SK-MEL-5 (cell line): ENCODE data around the gene LENEP. TPM values are rescaled to one million over a fixed set of nuclear protein-coding genes. Genes with fewer than 3 reads are reported as not detected.

Experiments
- DNase-seq: peaks from one replicate; pipeline ENCODE4 v3.0.0-alpha.2; 2016; ENCODE audit warnings: low read depth, low spot score
- in situ Hi-C: cut with HindIII; loops from 2 replicates; pipeline ENCODE4 v1.10.0; 2016; ENCODE audit warnings: low sequenced_read_pairs, high pct_unique_total_duplicates, low pct_unique_long_range_greater_than_20kb
- total RNA-seq: library from RNA; depleted of rRNA; stranded (reverse); fragments of >200 nt; shearing (Covaris generic); gene quantifications from 2 replicates; pipeline ENCODE4 v1.2.3, GENCODE V29; 2014

LENEP gene
- total RNA-seq, 1 experiment from 2014 or later = 1.2 TPM

DNA sequence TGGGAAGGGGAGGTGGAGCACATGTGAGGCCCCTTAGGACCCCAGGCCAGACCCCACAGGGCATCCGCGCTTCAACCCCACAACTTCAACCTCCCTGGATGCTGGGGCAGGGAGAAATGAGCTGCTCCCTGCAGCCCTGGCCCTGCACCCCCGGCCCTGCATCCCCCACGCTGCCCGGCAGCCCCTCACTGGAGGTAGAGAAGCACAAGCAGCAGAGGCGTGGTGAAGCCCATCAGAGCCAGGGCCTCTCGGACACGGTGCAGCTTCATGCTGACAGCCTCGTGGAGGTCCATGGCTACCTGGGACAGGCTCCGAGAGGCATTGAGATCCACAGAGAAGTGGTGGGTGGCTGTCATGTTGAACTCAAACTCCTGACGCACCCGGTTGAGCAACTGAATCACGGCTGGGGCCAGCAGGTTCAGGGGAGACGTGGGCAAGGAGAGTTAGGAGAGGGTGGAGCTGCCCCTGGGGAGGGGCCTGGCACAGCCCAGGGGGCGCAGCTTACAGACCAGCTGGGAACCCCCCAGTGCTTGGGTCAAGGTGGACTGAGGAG, 36.9 kb downstream of the LENEP start:
- no peak for DNase-seq
- in situ Hi-C loops = no loop called here

DNA sequence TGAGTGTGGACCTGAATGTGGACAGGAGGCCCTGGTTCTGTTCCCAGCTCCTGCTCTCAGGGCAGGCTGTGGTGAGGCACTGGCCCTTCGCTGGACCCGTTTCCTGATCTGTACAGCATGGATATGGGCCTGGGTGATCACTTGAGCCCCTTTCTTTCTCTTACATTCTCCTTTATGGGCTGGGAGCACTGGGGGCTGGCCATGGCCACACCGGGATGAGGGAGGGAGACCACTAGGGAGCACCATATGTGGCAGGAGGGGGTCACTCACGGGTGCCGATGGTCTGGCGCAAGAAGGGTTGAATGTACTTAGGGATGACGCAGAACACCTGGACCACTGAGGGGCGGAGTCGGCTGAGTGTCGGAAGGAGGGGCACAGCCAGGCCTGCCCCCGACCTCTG, 37.5 kb downstream of the LENEP start:
- DNase-seq = no peak
- in situ Hi-C loops = no loop called here

DNA sequence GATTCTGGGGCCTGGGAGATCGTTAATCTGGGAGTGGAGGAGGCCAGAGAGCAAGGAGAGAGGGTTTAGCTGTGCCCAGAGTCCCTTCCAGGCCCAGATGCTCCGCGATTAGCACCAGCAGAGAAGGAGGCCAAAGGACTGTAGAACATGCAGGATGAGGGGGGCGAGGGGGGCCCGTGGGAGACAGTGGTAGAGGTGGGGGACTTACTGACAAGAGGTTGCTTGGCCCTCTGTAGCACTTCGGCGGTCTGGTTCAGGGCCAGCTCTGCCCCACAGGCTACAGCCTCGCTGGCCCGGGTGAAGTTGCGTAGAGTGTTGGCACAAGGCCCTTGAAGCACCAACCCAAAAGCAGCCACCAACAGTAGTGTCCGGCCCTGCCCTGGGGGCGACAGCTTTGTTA, 39.5 kb downstream of the LENEP start:
- in situ Hi-C loops = no loop called here
- no peak for DNase-seq

DNA sequence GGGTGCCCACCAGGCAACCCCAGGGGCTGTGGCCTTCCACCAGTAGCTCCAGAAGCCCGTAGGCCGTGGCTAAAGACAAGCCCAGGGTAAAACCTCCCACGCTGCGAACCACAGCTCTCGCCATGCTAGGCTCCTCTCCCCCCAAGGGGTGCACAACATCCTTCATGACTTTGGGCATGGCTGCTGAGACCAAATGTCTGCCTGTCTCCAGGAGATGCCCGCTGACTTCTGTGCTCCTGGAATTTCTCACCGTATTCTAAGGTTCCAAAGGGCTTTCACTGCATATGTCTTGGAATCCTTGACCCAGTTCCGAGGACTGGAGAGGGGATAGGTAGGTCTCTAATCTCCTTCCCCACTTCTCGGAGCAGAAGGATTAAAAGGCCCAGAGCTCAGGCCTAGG, 40.1 kb downstream of the LENEP start, which contains the start of the genes DCST1 and DCST2:
DCST1 (plus strand) TSS at position 301 of the 400 bp plus-strand sequence. CDS start 213 bp downstream, outside the sequence.
DCST2 (minus strand) TSS at position 258 of the 400 bp plus-strand sequence; CDS start at position 178, 80 bp downstream.
- in situ Hi-C loops = no loop called here
- DNase-seq = no peak

DNA sequence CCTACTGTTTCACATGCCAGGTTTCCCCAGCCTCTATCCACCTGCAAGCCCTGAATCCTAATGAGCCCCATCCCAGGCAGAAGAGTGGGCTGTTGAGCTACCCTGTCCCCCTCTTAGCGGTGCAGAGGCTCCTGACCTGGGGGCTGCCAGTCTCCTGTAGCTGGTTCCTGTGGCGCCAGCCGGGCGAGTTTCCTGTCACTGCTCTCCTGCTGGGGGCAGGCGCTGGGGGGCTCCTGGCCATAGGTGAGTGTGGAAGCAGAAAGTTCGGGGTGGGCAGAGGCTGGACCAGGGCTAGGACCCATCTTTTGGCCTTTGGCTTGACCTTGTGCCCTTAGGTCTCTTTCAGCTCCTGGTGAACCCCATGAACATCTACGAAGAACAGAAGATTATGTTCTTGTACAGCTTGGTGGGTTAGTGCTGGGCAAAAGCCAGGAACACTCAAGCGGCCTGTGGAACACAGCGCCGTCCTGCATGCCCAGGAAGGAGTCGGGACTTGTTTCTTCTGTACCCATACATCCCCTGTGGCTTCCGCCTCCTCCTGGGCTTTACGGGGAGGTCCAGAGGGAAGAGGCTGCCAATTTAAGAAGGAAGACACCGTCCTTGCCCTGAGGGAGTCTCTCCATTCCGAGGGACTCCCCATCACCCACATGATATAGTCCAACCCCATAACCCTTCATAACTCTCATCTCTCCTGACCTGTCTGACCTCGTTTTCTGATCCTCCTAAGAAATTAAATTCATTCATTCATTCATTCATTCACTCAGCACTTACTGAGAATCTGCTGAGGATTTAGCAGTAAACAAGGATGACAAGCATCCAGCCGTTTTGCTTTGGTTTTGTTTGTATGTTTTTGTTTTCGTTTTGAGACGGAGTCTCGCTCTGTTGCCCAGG, 41.2 kb downstream of the LENEP start:
- in situ Hi-C loops = no loop called here
- no peak for DNase-seq

DNA sequence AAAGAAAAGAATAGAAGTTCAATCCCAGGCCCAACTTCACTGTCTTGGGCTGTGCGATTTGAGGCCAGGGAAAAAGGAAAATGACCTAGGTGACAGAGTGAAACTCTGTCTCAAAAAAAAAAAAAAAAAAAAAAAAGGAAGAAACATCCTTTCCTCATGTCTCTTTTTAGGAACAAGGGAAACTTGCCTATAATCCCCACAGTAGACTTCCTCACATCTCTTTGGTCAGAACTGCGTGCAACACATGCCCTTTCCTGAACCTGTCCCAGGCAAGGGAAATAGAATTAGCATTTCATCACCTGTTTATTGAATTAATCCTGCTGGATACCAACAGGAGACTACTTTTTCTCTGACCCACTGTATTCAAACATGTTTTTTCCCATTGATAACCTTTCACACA, 42.5 kb downstream of the LENEP start:
- in situ Hi-C loops = no loop called here
- no peak for DNase-seq

DNA sequence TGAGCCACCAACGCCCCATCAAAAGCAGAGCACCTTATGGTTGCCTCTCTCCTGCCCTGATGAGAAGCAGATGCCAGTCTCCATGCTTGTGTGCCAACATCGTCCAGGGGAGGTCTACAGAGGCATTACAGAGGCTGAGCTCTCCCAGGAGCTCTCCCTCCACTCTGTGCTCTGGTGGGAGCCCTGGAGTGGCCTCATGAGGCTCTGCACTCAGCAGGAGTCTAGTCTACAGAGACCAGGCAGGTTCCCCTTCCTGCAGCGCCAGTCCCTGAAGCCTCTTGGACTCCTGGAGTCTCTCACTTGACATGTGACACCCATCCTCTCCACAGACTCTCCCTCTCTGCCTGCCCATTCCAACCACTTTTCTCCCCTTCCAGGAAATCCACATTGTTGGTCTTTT, 43.7 kb downstream of the LENEP start:
- in situ Hi-C loops = no loop called here
- DNase-seq = no peak

DNA sequence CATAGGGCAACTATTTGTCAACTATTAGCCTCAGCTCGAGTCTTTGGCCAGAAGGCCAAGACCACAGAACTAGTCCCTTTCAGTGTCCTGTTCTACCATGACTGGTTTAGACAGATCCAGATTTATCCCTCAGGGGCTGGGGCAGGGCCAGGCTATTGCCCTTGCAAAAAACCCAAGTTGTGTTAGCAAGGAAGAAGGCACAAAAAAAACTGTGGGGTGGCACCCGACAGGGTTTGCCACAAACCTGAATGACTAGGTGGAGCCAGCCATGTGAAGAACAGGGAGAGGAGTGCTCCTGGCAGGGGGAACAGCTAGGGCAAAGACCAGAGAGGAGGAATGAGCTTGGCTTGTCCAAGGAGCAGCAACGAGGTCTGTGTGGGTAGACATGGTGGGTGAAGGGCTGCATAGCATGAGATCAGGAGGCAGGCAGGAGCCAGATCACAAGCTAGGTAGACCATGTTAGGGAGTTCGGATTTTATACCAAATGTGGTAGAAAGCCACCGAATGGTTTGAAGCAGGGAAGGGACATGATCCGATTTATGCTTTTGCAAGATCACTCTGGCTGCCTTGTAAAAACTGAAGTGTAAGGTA, 44.6 kb downstream of the LENEP start:
- DNase-seq = no peak
- in situ Hi-C loops = no loop called here

DNA sequence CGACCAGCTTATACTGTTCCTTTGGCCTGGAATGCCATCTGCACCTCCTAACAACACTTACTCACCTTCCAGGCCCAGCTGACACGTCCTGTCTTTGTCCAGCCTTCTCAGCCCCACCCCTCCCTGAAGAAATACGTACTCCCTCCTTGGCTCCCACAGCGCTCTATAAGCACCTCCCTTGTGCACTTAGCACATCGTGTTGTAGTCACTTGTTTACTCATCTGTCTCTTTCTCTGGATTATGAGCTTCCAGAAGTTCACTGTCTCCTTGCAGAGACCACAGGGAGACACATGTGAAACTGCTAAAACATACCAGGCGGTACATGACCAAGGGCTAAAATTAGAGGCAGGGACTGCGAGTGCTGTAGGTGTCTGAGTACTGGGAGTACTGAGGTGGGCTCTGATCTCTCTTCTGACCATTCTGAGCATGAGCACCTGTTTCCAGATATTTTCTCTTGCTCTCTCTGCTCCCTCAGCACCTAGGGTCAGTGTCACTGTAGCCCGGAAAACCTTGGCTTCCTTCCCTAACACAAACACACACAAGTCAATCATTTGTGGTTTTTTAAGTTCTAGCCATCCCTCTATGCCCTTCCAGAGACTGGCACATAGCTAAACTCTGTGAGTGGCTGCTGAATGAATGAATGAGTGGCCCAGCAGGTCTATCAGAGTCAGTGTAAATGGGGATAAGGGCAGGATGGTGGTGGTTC, 45.4 kb downstream of the LENEP start:
- in situ Hi-C loops = no loop called here
- no peak for DNase-seq

DNA sequence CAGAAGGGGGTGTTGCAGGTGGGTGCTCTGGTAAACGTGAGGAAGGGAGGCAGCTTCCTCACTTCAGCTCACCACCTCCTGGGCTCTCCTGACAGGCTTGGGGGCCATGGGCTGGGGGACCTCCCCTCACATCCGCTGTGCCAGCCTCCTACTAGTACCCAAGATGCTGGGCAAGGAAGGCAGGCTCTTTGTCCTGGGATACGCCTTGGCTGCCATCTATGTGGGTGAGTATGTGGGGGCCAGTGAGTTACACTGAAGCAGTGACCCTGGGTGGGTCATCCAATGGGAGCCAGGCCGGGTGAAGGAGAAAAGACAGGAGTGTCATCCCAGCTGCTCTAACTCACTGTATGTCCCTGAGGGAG, 45.9 kb downstream of the LENEP start:
- no peak for DNase-seq
- in situ Hi-C loops = no loop called here

DNA sequence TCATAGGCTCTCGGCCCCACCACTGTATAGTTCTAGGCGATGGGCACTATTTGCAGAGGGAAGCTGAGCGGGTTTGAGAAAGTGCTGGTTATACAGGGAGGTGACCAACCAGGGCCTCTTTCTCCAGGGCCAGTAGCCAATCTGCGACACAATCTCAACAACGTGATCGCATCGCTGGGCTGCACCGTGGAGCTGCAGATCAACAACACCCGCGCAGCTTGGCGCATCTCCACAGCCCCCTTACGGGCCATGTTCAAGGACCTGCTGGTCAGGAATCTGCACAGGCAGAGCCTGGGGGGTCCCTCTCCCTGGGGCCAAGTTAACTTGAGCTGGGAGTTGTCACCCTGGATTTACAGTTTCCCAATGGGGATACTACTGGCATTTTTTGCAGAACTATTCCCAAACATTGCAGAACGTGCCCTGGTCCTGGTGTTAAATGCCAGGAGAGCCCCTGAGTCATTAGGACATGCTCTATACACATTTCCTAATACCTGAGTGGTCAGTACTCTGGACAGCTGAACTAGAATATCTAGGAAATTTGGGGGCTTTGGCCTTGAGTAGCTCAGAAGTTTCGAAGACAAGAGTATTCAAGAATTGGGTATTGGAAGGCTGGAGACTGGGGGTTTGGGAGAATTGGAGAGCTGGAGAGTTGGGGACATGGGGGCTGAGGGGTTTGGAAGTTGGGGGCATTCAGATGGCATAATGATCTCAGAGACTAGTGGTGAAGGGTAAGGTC, 47.1 kb downstream of the LENEP start:
- DNase-seq = no peak
- in situ Hi-C loops = no loop called here

DNA sequence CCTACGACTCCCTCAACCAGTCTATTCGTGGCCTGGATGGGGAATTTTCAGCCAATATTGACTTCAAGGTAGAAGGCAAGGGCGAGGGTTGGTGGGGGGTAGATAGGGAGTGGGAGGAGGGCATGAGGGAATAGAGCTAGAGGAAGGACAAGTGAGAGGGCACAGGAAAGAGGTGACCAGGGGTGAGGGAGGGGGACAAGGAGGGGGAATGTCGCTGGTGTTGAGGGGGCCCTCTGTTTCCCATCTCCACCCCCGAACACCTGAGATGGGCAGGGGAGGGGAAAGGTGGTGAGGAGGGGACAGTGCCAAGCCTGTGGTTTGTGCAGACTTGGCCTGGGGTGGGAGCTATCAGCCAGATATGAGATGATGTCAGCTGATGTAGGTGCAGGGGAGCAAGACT, 49.4 kb downstream of the LENEP start:
- no peak for DNase-seq
- in situ Hi-C loops = no loop called here

DNA sequence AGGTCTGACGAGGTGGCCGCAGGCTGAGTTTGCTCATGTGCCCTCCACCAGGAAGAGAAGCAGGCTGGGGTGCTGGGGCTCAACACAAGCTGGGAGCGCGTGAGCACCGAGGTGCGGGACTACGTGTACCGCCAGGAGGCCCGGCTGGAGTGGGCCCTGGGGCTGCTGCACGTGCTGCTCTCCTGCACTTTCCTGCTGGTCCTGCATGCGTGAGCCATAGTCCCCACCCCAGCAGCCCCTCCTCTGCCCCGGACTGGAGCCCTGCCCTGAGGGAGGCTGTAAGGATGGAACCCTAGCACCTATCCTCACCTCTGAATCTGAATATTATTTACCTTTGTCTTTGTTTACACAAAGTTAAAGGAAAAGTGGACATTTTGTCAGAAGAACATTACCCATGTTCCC, 49.9 kb downstream of the LENEP start:
- in situ Hi-C loops = no loop called here
- no peak for DNase-seq

DNA sequence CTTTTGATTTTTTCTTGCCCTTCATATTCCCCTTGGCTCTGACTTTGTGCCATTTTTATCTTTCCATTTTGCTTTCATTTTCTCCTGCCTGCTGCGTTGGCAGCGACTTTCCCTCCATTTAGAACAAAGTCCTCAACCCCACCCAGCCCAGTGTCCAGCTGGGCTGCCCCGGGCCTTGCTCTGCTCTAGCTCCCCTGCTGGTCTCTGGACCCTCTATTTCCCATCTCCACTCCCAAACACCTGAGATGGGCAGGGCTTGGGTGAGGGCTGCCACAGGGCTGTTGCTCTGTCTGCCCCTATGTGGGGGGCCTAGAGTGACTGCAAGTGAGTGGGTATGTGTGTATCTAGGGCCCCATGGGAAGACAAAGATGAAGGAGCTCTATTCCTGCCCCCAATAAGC, 50.4 kb downstream of the LENEP start:
- in situ Hi-C loops = no loop called here
- no peak for DNase-seq
